Measurements from ENCODE around the gene CASP6. TPM values are rescaled to one million over a fixed set of nuclear protein-coding genes. Genes with fewer than 3 reads are reported as not detected.
A peak's percentile ranks its signal among the peaks of the same experiment; 100 is the strongest.
"Not testable (repeated sequence)": the region's sequence is repeated elsewhere in the genome, so short reads cannot be mapped to it uniquely, and the experiment has no call there.

CASP6 gene
- polyA plus RNA-seq, 5 donors = 44.9 to 57.3 (median 49.8) TPM

DNA sequence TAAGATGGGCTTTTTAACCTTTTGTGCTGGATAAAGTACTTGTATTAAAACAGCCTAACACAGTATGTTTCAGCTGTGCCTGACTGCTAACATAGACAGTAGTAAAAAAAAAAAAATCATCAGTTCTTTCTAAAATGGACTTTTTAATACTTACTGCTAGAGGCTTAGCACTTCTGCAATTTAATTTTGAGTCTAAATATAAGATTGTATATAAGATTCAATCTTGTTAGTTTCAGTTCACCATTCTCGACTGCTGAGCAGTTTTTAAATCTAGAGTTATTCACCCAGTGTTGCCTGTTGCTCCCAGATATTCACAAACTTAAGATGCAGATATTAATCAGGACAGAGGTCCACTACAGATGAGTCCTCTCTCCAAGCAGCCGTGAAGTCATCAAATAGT is 19.9 kb upstream of the CASP6 start:
- DNase-seq = no peak

DNA sequence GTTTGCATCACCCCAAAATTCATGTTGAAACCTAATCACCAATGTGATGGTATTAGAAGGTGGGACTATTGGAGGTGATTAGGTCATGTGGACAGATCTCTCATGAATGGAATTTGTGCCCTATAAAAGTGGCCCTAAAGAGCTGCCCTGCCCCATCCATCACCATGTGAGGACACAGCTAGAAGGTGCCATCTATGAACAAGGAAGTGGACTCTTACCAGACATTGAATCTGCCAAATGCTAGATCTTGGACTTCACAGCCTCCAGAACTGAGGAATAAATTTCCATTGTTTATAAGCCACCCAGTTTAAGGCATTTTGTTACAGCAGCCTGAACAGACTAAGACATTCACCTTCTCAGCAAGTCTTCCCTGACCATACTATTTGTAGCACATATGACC is 19.1 kb upstream of the CASP6 start:
- no peak for DNase-seq

DNA sequence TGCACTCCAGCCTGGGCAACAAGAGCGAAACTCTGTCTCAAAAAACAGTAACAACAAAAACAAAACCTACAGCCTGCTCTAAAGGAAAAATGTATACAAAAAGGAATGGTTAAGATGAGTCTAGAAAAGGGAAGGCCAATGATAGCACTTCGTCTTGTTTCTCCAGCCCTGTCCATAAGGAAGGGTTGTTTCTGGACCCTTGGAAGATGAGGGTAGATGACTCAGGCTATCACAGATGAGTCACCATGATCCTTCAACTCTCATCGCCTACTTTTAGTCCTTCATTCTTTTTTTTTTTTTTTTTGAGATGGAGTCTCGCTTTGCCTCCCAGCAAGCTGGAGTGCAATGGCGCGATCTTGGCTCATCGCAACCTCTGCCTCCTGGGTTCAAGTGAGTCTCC is 17.8 kb upstream of the CASP6 start:
- DNase-seq = no peak

DNA sequence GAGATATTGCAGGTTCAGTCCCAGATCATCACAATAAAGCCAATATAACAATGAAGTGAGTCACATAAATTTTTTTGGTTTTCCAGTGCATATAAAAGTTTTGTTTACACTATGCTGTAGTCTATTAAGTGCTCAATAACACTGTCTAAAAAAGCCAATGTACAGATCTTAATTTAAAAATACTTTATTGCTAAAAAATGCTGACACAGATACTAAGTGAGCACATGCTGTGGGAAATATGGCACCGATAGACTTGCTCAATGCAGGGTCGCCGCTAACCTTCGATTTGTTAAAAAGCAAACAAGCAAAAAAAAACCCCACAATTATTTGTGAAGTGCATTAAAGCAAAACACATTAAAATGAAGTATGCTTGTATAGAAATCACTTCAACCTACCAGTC is 16.4 kb upstream of the CASP6 start:
- DNase-seq = no peak

DNA sequence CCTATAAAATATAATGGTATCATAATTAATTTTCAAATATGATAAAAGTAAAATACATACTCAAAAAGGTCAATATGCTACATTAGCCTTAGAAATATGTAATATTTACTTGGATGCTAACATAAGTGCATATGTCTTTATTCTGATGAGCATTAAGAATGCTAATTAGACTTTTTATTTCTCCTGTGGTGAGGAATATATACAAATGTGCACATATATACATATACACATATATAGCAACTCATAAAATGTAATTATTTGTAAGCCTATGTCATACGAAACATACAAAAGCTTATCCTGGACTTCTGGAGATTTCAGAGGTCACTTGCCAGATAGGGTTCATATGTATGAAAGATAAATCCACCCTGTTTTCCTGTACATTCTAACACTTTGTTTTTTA is 15.5 kb upstream of the CASP6 start:
- DNase-seq = no peak

DNA sequence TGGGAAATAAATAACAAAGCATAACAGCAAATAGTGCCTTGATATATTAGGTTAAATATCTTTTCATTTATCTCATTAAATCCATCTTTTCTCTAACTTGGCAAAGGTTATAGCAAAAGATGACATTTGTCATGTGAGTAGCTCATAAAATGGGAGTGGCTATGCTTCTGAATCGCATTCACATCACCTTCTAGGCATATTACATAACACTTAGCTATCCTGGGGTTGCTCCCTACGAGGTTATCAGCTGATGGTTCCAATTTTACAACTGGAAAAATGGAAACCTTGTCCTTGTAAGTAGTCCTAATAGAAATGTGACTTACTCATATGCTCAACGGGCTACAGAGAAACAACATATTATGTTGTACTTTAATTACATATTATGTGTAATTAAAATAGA is 10.3 kb upstream of the CASP6 start:
- no peak for DNase-seq

DNA sequence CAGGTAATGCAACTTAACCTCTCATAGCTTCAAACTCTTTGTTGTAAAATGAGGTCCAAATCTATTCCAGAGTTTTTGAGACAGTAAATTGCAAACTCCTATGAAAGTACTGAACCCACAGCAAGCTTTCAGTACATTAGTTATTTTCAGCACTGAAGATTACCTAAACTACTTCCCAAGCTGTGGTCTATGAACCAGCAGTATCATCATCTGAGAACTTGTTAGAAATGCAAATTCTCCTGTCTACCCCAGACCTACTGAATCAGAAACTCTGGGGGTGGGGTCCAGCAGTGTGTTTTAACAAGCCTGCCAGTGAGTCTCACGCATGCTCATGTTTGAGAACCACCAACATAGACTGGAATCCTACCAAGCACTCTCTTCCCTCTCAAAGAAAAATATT is 5.7 kb upstream of the CASP6 start:
- no peak for DNase-seq

DNA sequence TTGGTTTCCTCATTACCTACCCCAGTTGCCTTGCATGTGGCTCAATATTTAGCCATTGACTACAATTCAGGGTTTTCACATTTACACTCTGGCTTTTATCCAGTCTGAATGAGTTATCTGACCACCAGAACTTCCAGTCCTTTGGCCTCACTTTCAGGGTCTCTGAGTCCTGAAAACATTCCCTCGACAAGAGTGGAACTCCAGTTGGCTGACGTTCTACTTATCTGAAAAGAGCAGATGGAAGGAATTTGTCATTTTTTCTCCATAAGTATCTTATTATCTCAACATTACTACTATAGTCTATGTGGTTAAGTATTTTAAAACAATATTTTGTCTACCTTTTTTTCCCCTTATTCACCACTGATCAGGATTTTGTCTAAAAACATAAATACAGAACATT is 5.2 kb upstream of the CASP6 start:
- DNase-seq = no peak

DNA sequence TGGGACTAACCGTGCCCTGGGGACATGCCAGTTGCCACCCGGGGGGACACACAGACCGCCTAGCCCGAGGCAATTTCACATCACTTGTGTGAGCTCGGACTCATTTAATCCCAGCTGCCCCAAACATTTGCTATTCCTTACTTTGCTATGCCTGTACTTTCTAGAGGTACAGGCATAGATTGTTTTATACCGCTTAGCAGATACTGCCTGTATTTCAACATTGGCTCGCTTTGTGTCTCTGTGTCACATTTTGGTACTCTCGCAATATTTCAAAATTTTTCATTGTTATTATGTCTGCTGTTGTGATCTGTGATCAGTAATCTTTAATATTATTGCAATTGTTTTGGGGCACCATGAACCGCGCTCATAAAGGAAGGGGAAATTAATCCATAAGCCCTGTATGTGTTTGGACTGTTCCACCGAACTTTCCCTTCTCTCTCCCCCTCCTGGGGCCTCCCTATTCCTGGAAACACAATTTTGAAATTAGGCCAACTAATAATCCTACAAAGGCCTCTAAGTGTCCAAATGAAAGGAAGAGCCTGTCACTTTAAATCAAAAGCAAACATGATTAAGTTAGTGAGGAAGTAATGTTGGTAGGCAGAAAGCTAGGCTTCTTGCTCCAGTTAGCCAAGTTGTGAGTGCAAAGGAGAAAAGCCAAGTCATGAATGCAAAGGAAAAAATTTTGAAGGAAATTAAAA is 568 bp upstream of the CASP6 start:
- peak; percentile 31 to 59 for DNase-seq

DNA sequence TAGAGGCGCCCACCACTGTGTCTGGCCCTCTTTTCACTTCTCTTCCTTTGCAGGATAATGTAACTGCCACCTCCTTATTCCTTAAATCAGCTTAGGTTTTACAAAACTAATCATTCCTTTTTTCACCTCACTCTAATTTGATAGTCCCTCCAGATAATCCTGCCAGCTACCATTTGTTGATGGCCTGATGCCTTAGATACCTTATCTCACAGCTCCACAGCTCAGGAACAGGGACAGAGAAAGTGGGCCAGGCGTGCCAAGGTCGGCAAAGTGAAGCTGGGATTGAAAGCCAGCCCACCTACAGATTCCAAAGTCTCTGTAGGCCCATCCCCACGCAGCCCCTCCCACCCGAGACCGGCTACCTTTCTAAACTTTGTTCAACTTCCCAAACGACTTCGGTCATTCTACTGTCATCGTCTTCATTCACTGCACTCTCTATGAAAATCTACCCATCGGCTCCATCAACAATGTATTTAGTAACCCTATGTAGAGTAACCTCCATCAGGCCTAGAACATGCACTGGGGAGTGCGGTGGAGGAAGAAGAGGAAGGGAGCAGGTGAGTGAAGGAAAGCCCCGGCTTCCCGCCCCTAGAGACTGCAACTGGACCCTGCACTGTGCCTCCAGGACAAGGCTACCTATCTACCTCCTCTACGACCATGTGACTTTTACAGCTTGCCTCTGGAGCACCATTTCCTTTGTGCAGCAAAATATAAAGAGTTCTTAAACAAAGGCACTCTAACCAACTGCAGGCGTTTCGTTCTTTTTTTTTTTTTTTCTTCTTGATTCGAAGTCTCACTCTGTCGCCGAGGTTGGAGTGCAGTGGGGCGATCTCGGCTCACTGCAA is 1.5 kb downstream of the CASP6 start:
- peak; percentile 8 to 10 for DNase-seq

DNA sequence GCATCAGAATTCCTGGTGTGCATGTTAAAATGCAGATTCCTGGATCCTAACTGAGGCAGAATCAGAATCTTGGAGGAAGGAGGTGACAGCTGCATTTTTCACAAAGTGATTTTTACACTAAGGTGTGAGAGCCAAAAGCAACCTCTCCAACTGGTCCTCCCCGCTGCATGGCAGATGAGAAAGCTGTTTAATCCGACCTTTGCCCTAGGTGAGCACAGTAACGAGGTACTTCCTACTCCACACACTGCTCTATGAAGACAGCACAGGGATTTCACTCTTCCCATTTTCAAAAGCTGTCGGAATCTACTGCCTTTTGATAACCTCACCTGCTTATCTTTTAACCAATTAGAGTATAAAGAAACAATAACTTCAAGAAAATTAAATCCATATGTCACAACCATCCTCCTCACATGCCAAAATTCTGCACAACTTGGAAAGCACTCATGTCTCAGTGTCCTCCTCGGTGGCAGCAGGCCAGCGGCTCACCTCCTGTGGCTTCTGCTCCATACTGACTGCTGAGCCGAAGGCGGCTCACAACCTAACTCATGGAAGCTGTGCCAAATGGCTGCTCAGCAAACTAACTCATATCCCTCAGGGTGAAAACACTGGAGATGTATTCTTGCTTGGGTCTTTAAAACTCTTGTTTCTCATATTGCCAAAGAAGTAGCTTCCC is 3.6 kb downstream of the CASP6 start:
- no peak for DNase-seq

DNA sequence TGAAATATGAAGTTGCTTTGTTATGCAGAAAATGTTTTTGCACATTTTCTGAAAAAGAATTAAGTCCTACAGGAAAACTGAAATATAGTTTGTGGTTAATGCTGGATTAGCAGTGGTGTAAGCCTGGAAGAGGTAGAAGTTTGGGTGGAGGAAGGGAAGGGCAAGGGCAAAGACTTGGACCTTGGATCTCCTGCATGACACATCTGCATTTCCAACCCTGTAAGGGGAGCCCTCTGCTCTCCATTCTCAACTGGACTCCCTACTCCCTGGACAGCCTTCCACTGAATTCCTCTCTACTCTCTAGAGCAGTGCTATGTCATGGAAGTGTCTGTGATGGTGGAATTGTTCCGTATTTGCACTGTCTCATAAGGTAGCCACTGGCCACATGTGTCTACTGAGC is 4.6 kb downstream of the CASP6 start:
- no peak for DNase-seq

DNA sequence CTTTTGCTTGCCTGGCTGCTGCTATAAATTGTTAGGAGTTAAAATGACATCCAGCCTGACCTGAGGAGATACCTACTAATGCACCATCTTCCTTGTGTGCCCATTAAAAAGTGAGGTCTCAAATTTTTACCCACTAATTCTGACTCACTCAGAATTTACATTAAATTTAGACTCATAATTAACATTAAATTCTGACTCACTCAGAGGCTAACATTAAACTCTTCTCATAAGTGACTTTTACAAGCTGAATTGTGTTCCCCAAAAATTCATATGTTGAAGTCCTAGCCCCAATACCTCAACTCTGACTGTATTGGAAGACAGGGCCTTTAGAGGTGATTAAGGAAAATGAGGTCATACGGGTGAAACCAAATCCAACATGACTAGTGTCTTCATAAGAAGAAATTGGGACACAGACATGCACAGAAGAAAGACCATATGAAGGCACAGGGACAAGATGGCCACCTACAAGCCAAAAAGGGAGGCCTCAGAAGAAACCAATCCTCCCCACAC is 11.8 kb downstream of the CASP6 start:
- DNase-seq = no peak

DNA sequence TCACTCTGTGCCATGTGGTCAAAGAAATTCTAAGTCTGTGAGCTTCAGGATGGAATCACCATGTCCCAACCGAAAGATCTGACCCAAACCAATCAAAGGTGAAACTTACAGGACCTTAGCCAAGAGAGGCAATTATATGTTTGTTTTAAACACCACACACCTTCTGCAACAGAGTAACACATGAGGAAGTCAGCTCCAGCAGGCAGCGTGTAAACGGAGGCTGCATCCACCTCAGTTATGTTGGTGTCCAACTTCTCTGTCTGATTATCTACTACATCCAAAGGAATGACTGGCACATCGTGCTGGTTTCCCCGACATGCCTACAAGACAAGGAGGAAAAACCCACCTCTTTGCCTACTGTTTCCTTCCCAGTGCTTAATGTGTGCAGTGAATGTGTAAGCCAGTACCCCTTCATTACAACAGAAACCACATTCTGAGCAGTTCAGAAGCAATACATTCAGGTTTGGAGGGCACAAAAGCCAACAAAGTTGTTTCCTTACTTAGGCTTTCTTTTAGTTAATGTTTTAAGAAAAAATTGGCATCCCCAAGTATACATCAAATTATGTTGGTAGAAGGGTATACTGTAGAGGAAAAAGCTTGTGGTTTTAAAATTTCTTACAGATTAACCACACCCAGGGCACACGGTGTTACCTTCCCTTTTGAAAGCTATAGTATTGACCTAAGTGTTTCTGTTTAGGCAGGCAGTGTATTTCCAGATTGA is 12.4 kb downstream of the CASP6 start:
- DNase-seq = no peak

DNA sequence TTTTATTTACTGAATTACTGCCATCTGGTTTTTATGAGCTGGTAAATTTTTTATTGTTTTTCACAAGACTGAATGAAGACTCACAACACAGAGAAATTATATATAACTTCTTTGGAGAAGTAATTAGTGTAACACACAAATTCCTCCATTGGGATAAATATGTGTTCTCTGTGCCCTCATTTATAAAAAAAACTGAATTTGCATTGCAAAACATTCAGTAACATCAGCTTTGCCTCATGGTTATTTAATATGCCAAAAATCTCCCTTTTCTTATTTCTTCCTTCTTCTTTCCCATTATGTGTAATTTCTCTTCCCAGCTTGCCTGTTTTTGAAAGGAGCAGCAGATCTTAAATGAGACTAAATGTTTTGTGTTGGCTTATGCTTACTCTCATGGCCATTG is 18.5 kb downstream of the CASP6 start:
- DNase-seq = no peak

DNA sequence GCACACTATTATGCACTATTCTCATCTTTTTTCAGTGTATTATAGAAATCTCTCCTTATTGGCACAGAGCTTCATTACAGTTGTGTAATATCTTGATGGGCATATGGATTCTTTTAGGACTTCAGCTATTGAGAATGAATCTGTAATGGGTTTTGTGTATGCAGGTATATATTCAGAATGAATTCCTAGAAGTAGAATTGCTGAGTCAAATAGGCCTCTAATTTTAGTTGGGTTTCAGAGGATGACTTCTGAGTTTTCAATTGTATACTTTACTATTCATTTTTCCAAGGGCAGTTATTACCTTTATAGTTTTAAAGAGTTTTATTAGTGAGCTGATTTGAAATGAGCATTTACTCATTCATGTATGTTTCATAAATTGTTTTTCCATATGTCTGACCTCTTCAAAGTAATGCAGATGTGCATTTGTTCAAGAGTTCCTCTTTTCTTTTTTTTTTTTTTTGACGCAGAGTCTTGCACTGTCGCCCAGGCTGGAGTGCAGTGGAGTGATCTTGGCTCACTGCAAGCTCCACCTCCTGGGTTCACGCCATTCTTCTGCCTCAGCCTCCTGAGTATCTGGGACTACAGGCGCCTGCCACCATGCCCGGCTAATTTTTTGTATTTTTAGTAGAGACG is 19.5 kb downstream of the CASP6 start:
- no peak for DNase-seq

DNA sequence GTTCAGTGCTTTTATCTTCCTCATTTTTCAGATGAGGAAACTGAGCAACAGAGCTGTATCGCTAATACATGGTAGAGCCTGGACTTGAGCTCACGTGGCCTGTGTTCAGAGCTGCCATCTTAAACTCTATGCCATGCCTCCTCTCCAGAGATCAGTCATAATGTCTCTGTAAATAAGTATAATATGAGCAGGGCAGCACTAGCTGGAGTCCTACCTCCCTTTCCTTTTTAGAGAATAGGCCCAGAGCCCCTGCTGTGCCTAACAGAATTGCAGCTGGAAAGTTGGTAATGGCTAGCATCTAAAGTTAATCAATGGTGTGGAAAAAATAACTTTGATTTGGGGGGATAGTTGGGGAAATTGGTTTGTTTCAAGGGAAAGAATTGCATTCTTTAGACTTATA is 20.4 kb downstream of the CASP6 start:
- DNase-seq = no peak

DNA sequence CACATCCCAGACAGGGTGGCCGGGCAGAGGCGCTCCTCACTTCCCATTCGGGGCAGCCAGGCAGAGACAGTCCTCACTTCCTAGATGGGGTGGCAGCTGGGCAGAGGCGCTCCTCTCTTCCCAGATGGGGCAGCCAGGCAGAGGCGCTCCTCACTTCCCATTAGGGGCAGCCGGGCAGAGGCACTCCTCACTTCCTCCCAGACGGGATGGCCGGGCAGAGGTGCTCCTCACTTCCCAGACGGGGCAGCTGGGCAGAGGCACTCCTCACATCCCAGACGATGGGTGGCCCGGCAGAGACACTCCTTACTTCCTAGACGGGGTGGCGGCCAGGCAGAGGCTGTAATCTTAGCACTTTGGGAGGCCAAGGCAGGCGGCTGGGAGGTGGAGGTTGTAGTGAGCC is 24.3 kb downstream of the CASP6 start:
- DNase-seq = not testable (repeated sequence)

DNA sequence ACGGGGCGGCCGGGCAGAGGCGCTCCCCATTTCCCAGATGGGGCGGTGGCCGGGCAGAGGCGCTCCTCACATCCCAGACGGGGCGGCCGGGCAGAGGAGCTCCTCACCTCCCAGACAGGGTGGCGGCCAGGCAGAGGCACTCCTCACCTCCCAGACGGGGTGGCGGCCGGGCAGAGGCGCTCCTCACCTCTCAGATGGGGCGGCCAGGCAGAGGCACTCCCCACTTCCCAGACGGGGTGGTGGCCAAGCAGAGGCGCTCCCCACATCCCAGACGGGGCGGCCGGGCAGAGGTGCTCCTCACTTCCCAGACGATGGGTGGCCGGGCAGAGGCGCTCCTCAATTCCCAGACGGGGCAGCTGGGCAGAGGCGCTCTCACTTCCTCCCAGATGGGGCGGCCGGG is 24.8 kb downstream of the CASP6 start:
- not testable (repeated sequence) for DNase-seq

DNA sequence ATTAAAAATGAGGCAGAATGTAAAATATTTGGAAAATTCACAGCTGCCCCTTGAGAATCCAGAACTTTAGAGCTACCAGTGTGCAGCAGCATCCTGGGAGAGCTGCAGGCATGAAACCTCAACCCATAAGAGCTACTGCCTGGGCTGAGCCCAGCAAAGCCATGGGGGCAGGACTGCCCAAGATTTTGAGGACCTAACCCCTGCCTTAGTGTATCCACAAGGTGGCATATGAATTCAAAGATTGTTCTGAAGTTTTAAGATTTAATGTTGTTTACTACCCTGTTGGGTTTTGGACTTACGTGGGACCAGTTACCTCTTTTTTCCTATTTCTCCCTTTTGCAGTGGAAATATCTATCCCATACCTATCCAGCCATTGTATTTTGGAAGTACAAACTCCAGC is 26.4 kb downstream of the CASP6 start:
- no peak for DNase-seq

DNA sequence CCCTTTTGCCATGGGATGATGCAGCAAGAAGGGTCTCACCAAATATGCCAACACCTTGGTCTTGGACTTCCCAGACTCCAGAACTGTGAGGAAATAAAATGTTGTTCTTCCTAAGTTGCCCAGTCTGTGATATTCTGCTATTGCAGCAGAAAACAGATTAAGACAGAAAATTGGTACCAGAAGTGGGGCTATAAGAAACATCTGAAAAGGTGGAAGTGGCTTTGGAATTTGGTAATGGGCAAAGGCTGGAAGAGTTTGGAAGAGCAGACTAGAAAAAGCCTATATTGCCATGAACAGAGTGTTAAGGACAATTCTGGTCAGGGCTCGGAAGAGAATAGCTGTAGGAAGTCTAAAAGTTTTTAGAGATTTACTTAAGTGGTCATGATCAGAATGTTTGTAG is 27.4 kb downstream of the CASP6 start:
- no peak for DNase-seq

DNA sequence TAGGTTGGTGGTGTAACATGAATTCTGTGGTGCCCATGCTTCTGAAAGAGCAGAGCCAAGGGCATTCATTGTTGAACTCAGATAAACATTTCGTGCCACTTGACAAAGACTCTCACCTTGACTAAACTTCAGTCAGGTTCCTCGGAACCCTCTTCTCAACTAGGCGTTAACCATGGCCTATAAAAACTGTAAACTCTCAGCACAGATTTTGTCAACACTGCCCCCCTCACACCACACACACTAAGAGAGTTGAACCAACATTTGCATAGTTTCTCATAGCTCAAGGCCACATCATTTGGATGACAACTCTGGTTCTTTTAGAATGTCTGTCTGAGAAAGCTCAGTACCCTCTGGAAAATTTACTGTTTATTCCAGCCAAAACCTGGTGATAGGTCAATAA is 28.1 kb downstream of the CASP6 start:
- peak in 1 of 2 donors; percentile 1 for DNase-seq

Data from right lung (tissue), 5 donors.